Breast epithelium (tissue), 4 donors: ENCODE results near the gene VENTX. TPM values are rescaled to one million over a fixed set of nuclear protein-coding genes. Genes with fewer than 3 reads are reported as not detected.

ENCODE experiments used
- DNase-seq, 2 donors: peaks; one replicate each; pipeline ENCODE4 v3.0.0-alpha.2; 2019; ENCODE audit warnings: low spot score in 2 of 2
- H3K27ac ChIP-seq, 2 donors: fragments of 200-600 bp; sonication (generic) in 1 of 2; one replicate each; pipeline ENCODE4 v1.5.1; 2016 to 2019; ENCODE audit warnings: mild to moderate bottlenecking in 1 of 2
- H3K27me3 ChIP-seq, 2 donors: fragments of 200-600 bp; sonication (generic) in 1 of 2; one replicate each; pipeline versions ENCODE4 v1.5.1 to v1.6.0; 2017 to 2019; ENCODE audit warnings: control low read depth in 1 of 2, mild to moderate bottlenecking in 1 of 2
- H3K36me3 ChIP-seq: fragments of 200-600 bp; one replicate; pipeline ENCODE4 v1.5.1; 2019
- H3K4me1 ChIP-seq, 2 donors: fragments of 200-600 bp; sonication (generic); one replicate each; pipeline ENCODE4 v1.5.1; 2016 to 2019; ENCODE audit warnings: control low read depth in 1 of 2
- H3K4me3 ChIP-seq, 3 donors: fragments of 200-600 bp; sonication (generic); 1 replicate in 2 of 3; 2 replicates in 1 of 3; pipeline ENCODE4 v1.5.1; 2016 to 2019; ENCODE audit warnings: mild to moderate bottlenecking in 3 of 3, moderate library complexity in 2 of 3
- H3K9me3 ChIP-seq, 2 donors: fragments of 200-600 bp; sonication (generic) in 1 of 2; one replicate each; pipeline ENCODE4 v1.5.1; 2016 to 2019; ENCODE audit warnings: control low read depth in 1 of 2
- POLR2A ChIP-seq: fragments of 450-650 bp; IDR thresholded peaks from one replicate; pipeline ENCODE4 v1.6.1; 2016; ENCODE audit warnings: antibody characterized with exemption, mild to moderate bottlenecking, moderate library complexity
- POLR2AphosphoS5 ChIP-seq, 3 donors: sonication (generic); formaldehyde crosslinking; IDR thresholded peaks; one replicate each; pipeline ENCODE4 v1.6.1; 2017; ENCODE audit warnings: antibody characterized with exemption in 3 of 3
- intact Hi-C: fragments of 100-400 bp; cut with DNase I; formaldehyde crosslinking; loops from one replicate; pipeline ENCODE4 v1.15.1; 2023; ENCODE audit warnings: low total_unique reads
- total RNA-seq, 3 donors: library from RNA; depleted of rRNA; stranded (reverse); fragments of >200 nt; gene quantifications; one replicate each; pipeline ENCODE4 v1.1.0, GENCODE V29; 2016
- TF ChIP-seq, protein P1 (sequence below), 3 donors: fragments of 450-650 bp; IDR thresholded peaks; one replicate each; pipeline ENCODE4 v1.5.1; 2016 to 2017; ENCODE audit warnings: antibody characterized with exemption in 3 of 3, mild to moderate bottlenecking in 3 of 3, moderate library complexity in 3 of 3

The VENTX gene
- total RNA-seq, 3 donors from 2014 or later, result 0.33 to 4.6 (median 0.73) TPM

GRCh38 chr10:133201948-133202725, 35.5 kb upstream of the VENTX start:
- no peaks in the 10 kb centered on the region for H3K36me3 ChIP-seq
- H3K9me3 ChIP-seq, result no peaks in the 10 kb centered on the region
- no peaks in the 10 kb centered on the region for H3K4me1 ChIP-seq
- H3K4me3 ChIP-seq, result no peak overlapping the region
- H3K27ac ChIP-seq, result no peak overlapping the region
- TF ChIP-seq POLR2AphosphoS5 (IDR thresholded peaks at IDR 0.05), result no peak
- TF ChIP-seq, protein P1, sequence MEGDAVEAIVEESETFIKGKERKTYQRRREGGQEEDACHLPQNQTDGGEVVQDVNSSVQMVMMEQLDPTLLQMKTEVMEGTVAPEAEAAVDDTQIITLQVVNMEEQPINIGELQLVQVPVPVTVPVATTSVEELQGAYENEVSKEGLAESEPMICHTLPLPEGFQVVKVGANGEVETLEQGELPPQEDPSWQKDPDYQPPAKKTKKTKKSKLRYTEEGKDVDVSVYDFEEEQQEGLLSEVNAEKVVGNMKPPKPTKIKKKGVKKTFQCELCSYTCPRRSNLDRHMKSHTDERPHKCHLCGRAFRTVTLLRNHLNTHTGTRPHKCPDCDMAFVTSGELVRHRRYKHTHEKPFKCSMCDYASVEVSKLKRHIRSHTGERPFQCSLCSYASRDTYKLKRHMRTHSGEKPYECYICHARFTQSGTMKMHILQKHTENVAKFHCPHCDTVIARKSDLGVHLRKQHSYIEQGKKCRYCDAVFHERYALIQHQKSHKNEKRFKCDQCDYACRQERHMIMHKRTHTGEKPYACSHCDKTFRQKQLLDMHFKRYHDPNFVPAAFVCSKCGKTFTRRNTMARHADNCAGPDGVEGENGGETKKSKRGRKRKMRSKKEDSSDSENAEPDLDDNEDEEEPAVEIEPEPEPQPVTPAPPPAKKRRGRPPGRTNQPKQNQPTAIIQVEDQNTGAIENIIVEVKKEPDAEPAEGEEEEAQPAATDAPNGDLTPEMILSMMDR (IDR thresholded peaks at IDR 0.05), result no peak
- no peak for TF ChIP-seq POLR2A
- intact Hi-C loops, result no loop called here
- no peak for DNase-seq
- H3K27me3 ChIP-seq, result peaks cover 0 to 14% of the 10 kb centered on the region in 2 donors

DNA sequence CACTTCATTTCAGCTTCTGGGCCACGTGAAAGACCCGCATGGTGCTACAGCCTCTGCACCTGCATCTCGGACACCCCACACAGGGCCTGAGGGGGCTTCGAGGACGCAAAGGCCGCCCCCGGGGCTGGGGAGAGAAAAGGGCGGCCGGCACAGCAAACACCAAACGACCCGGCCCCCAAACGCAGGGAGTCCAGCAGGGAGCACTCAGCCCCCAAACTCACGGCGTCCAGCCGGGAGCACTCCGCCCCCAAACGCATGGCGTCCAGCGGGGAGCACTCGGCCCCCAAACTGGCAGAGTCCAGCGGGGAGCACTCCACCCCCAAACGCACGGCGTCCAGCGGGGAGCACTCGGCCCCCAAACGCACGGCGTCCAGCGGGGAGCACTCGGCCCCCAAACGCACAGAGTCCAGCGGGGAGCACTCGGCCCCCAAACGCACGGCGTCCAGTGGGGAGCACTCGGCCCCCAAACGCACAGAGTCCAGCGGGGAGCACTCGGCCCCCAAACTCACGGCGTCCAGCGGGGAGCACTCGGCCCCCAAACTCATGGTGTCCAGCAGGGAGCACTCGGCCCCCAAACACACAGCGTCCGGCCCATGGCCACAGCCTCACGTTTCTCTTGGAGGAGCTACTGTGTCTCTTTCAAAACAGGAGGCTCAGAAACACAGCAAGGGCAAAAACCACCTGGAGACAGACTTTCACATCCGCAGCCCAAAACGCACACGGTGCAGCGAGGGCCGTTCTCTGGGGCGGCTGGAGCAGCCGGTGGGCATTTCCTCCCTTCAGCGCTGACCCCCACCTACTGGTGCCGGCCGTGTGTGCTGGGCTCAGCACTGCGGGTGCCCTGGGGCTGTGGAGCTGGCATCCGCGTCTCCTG, 34.6 kb upstream of the VENTX start:
- H3K27ac ChIP-seq, result no peak overlapping the region
- intact Hi-C loops, result no loop called here
- DNase-seq, result no peak
- no peak for TF ChIP-seq POLR2A
- TF ChIP-seq, protein P1 (IDR thresholded peaks at IDR 0.05), result no peak
- no peak for TF ChIP-seq POLR2AphosphoS5 (IDR thresholded peaks at IDR 0.05)
- H3K9me3 ChIP-seq, result peaks cover 0 to 3% of the 10 kb centered on the region in 2 donors
- H3K4me3 ChIP-seq, result no peak overlapping the region
- no peaks in the 10 kb centered on the region for H3K36me3 ChIP-seq
- no peaks in the 10 kb centered on the region for H3K4me1 ChIP-seq
- peaks cover 0 to 14% of the 10 kb centered on the region in 2 donors for H3K27me3 ChIP-seq

DNA sequence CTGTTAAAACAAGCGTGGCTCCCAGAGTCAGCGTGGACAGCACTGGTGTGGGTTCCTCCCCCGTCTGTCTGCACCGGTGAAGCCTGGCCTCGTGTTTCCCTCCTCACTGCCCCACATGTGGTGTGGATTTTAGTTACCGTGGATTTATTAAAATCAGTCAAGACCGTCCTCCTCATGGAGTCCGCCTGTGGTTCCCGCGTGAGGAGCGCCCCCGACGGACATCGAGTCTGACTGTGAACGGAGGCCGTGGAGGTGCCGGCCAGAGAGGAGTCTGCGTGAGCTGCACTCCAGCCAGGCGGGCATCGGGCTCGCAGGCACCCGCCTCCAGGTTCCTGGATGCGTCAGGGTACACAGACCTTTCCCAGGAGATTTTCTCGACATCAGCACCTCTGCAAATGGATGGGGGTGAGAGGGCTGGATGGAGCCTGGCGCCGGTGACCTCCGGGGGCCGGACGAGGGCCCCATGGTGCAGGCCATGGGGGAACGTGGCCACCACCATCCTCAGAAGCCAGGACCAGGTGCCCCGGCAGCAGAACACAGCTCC, 33.9 kb upstream of the VENTX start:
- TF ChIP-seq POLR2AphosphoS5 (IDR thresholded peaks at IDR 0.05), result no peak
- TF ChIP-seq, protein P1 (IDR thresholded peaks at IDR 0.05), result no peak
- TF ChIP-seq POLR2A, result no peak
- no peak overlapping the region for H3K27ac ChIP-seq
- H3K9me3 ChIP-seq, result peaks cover 0 to 4% of the 10 kb centered on the region in 2 donors
- intact Hi-C loops, result no loop called here
- no peak for DNase-seq
- peaks cover 0 to 14% of the 10 kb centered on the region in 2 donors for H3K27me3 ChIP-seq
- no peaks in the 10 kb centered on the region for H3K36me3 ChIP-seq
- no peaks in the 10 kb centered on the region for H3K4me1 ChIP-seq
- no peak overlapping the region for H3K4me3 ChIP-seq

GRCh38 chr10:133204226-133205015, 33.2 kb upstream of the VENTX start:
- peaks cover 0 to 14% of the 10 kb centered on the region in 2 donors for H3K27me3 ChIP-seq
- H3K4me1 ChIP-seq, result no peaks in the 10 kb centered on the region
- H3K4me3 ChIP-seq, result no peak overlapping the region
- H3K9me3 ChIP-seq, result peaks cover 0 to 4% of the 10 kb centered on the region in 2 donors
- H3K27ac ChIP-seq, result no peak overlapping the region
- DNase-seq, result no peak
- TF ChIP-seq, protein P1 (IDR thresholded peaks at IDR 0.05), result no peak
- TF ChIP-seq POLR2A (no peak), POLR2AphosphoS5 (IDR thresholded peaks at IDR 0.05) (no peak)
- intact Hi-C loops, result no loop called here
- H3K36me3 ChIP-seq, result no peaks in the 10 kb centered on the region
